Transverse colon (tissue), 4 donors: ENCODE measurements around the gene DYNC2LI1.

Experiments
- CTCF ChIP-seq, 5 experiments: fragments of 200-600 bp in 3 of 5; fragments of 450-650 bp in 2 of 5; sonication (generic) in 3 of 5; IDR thresholded peaks; 1 replicate in 2 of 5; 2 replicates in 3 of 5; pipeline ENCODE4 v1.5.1; 2016 to 2017; ENCODE audit warnings: antibody characterized with exemption in 5 of 5, inconsistent platforms in 3 of 5, mild to moderate bottlenecking in 2 of 5, moderate library complexity in 1 of 5
- EP300 ChIP-seq: sonication (generic); formaldehyde crosslinking; IDR thresholded peaks from one replicate; pipeline ENCODE4 v1.6.1; 2017; ENCODE audit warnings: antibody characterized with exemption, low read depth
- POLR2A ChIP-seq: fragments of 450-650 bp; IDR thresholded peaks from one replicate; pipeline ENCODE4 v1.6.1; 2016; ENCODE audit warnings: antibody characterized with exemption, mild to moderate bottlenecking, moderate library complexity
- POLR2AphosphoS5 ChIP-seq, 3 donors: sonication (generic); formaldehyde crosslinking; IDR thresholded peaks; one replicate each; pipeline ENCODE4 v1.6.1; 2016; ENCODE audit warnings: antibody characterized with exemption in 3 of 3

GRCh38 chr2:43788646-43789045, 14.8 kb downstream of the DYNC2LI1 start:
- TF ChIP-seq CTCF (IDR thresholded peaks at IDR 0.05) (no peak), POLR2A (no peak), EP300 (no peak), POLR2AphosphoS5 (IDR thresholded peaks at IDR 0.05) (no peak)
